NK-92 treated with Interleukin-12 subunit alpha and Interleukin-12 subunit beta, amount 100 ng/mL, for 24 hours (cell line): ENCODE results near the gene SLC35F6.

Experiments
- DNase-seq: peaks from one replicate; lab custom pipeline; 2025; lab: John Stamatoyannopoulos, UW

Gene SLC35F6

GRCh38 chr2:26822877-26823276 lies 58.8 kb downstream of the SLC35F6 start:
- no peak for DNase-seq
